ENCODE data around the gene CPA4. TPM values are rescaled to one million over a fixed set of nuclear protein-coding genes. Genes with fewer than 3 reads are reported as not detected.

The CPA4 gene
- total RNA-seq, 1 donor from 2014 or later = not detected

DNA sequence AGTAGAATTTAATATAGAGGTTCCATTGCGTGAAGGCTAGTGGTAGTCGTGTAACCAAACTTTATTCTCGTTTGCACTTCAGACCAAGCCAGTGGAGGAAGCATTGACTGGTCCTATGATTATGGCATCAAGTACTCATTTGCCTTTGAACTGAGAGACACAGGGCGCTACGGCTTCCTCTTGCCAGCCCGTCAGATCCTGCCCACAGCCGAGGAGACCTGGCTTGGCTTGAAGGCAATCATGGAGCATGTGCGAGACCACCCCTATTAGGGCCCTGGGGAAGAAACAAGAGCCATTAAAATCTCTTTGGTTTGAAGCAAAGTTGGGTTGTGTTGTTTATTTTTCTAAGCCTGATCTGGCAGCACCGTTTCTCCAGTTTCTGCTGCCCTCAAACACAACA is 3.5 kb upstream of the CPA4 start:
- H3K9me3 Mint-ChIP-seq (ENCODE audit: unreplicated experiment) = no peaks in the 10 kb centered on the region
- peaks cover 6% of the 10 kb centered on the region for H3K27me3 Mint-ChIP-seq (ENCODE audit: unreplicated experiment)
- no peak overlapping the region for H3K27ac Mint-ChIP-seq (ENCODE audit: unreplicated experiment)
- H3K4me3 Mint-ChIP-seq (ENCODE audit: unreplicated experiment) = no peak overlapping the region
- TF ChIP-seq, protein P1, sequence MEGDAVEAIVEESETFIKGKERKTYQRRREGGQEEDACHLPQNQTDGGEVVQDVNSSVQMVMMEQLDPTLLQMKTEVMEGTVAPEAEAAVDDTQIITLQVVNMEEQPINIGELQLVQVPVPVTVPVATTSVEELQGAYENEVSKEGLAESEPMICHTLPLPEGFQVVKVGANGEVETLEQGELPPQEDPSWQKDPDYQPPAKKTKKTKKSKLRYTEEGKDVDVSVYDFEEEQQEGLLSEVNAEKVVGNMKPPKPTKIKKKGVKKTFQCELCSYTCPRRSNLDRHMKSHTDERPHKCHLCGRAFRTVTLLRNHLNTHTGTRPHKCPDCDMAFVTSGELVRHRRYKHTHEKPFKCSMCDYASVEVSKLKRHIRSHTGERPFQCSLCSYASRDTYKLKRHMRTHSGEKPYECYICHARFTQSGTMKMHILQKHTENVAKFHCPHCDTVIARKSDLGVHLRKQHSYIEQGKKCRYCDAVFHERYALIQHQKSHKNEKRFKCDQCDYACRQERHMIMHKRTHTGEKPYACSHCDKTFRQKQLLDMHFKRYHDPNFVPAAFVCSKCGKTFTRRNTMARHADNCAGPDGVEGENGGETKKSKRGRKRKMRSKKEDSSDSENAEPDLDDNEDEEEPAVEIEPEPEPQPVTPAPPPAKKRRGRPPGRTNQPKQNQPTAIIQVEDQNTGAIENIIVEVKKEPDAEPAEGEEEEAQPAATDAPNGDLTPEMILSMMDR (IDR thresholded peaks at IDR 0.05; ENCODE audit: unreplicated experiment) = no peak
- DNase-seq (ENCODE audit: low spot score) = no peak
- H3K36me3 Mint-ChIP-seq (ENCODE audit: low read depth, unreplicated experiment) = peaks cover 4% of the 10 kb centered on the region
- H3K4me1 Mint-ChIP-seq (ENCODE audit: unreplicated experiment) = no peaks in the 10 kb centered on the region

GRCh38 chr7:130290745-130291144 is 2.2 kb upstream of the CPA4 start:
- H3K27ac Mint-ChIP-seq (ENCODE audit: unreplicated experiment) = no peak overlapping the region
- H3K9me3 Mint-ChIP-seq (ENCODE audit: unreplicated experiment) = no peaks in the 10 kb centered on the region
- TF ChIP-seq, protein P1 (IDR thresholded peaks at IDR 0.05; ENCODE audit: unreplicated experiment) = no peak
- peaks cover 10% of the 10 kb centered on the region for H3K27me3 Mint-ChIP-seq (ENCODE audit: unreplicated experiment)
- no peak for DNase-seq (ENCODE audit: low spot score)
- no peaks in the 10 kb centered on the region for H3K36me3 Mint-ChIP-seq (ENCODE audit: low read depth, unreplicated experiment)
- H3K4me1 Mint-ChIP-seq (ENCODE audit: unreplicated experiment) = no peaks in the 10 kb centered on the region
- H3K4me3 Mint-ChIP-seq (ENCODE audit: unreplicated experiment) = no peak overlapping the region

DNA sequence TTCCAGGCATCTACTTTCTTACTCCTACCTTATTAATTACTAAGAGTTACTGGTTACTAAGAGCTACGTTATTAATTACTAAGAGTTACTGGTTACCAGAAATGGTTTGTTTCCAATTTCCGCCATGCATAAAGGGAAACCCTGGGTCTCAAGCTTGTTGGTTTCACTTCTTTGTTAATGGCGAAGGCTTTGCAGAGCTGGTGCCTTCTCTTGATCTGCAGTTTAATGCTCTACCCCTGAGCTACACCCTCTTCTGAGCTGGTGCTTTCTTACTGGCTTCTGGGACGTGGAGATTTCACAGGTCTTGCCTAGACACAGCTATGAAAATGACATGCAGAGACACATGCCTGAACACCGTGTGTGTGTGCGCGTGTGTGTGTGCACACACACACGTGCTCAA is 560 bp downstream of the CPA4 start:
- no peak for DNase-seq (ENCODE audit: low spot score)
- Mint-ChIP-seq H3K9me3 (ENCODE audit: unreplicated experiment) (no peaks in the 10 kb centered on the region), H3K27ac (ENCODE audit: unreplicated experiment) (no peak overlapping the region), H3K4me1 (ENCODE audit: unreplicated experiment) (no peaks in the 10 kb centered on the region), H3K27me3 (ENCODE audit: unreplicated experiment) (peaks cover 13% of the 10 kb centered on the region), H3K4me3 (ENCODE audit: unreplicated experiment) (no peak overlapping the region), H3K36me3 (ENCODE audit: low read depth, unreplicated experiment) (peaks cover 3% of the 10 kb centered on the region)
- TF ChIP-seq, protein P1 (IDR thresholded peaks at IDR 0.05; ENCODE audit: unreplicated experiment) = no peak

DNA sequence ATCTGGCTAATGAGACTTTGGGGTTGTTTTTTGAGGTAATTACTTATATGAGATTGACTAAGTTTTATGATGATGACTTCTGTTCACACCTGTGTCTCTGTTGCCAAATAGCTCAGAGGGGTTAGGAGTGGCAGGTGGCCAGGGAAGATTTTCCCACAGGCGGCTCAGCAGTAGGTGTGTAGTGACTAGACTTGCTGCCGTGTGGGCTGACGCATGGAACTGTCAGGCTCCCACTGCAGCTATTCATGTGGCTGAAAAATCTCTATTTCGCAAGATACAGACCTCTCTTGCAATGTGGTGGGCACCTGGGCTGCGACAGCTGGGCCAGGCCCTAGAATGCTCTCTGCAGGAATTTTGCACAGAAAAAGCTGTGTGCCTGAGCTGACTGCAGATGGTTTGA is 1.4 kb downstream of the CPA4 start:
- TF ChIP-seq, protein P1 (IDR thresholded peaks at IDR 0.05; ENCODE audit: unreplicated experiment) = no peak
- peaks cover 13% of the 10 kb centered on the region for H3K27me3 Mint-ChIP-seq (ENCODE audit: unreplicated experiment)
- no peaks in the 10 kb centered on the region for H3K4me1 Mint-ChIP-seq (ENCODE audit: unreplicated experiment)
- no peak overlapping the region for H3K4me3 Mint-ChIP-seq (ENCODE audit: unreplicated experiment)
- no peaks in the 10 kb centered on the region for H3K9me3 Mint-ChIP-seq (ENCODE audit: unreplicated experiment)
- no peak for DNase-seq (ENCODE audit: low spot score)
- peaks cover 3% of the 10 kb centered on the region for H3K36me3 Mint-ChIP-seq (ENCODE audit: low read depth, unreplicated experiment)
- no peak overlapping the region for H3K27ac Mint-ChIP-seq (ENCODE audit: unreplicated experiment)

DNA sequence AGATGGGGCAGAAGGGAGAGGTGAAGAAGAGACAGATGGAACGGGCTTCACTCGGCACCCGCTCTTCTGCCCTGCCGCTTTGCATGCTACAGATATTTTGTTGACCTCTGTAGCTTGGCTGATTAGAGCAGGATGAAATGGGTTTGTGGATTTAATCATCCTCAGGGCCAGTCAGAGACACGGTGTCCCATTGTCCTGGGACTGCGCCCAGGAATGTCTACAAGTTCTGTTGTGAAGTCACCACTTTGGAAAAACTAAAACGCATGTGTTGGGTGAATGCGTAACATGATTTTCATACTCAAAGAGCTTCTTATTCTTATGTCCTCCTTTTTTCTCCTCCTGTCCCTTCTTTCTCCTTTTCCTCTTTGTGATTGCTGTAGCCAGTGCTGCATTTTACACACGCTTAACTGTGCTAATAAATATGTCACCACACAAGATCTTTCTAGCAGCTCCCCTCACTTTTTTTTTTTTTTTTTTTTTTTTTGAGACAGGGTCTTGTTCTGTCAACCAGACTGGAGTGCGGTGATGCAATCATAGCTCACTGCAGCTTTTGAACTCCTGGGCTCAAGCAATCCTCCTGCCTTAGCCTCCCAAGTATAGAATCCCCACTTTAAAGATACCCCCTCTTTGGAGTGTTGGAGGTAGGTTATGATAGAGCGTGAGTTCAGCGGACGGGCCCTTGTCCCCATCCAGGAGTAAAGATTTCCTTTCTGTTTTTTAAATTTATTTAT is 3.4 kb downstream of the CPA4 start:
- no peak overlapping the region for H3K27ac Mint-ChIP-seq (ENCODE audit: unreplicated experiment)

More for the DNA sequence above, 3.4 kb downstream of the CPA4 start:
- no peaks in the 10 kb centered on the region for H3K4me1 Mint-ChIP-seq (ENCODE audit: unreplicated experiment)
- peaks cover 3% of the 10 kb centered on the region for H3K36me3 Mint-ChIP-seq (ENCODE audit: low read depth, unreplicated experiment)
- TF ChIP-seq, protein P1 (IDR thresholded peaks at IDR 0.05; ENCODE audit: unreplicated experiment) = no peak
- DNase-seq (ENCODE audit: low spot score) = no peak
- peaks cover 10% of the 10 kb centered on the region for H3K27me3 Mint-ChIP-seq (ENCODE audit: unreplicated experiment)
- H3K9me3 Mint-ChIP-seq (ENCODE audit: unreplicated experiment) = no peaks in the 10 kb centered on the region
- H3K4me3 Mint-ChIP-seq (ENCODE audit: unreplicated experiment) = no peak overlapping the region
